Ovary (tissue), 3 donors: ENCODE data around the gene UNC13A.

Experiments
- CTCF ChIP-seq, 3 donors: fragments of 450-650 bp in 2 of 3; fragments of 200-600 bp in 1 of 3; IDR thresholded peaks; one replicate each; pipeline versions ENCODE4 v1.5.1 to v1.8.0; 2016 to 2022; ENCODE audit warnings: antibody characterized with exemption in 3 of 3, mild to moderate bottlenecking in 1 of 3
- EP300 ChIP-seq: sonication (generic); formaldehyde crosslinking; IDR thresholded peaks from one replicate; pipeline ENCODE4 v1.6.1; 2017; ENCODE audit warnings: antibody characterized with exemption
- POLR2A ChIP-seq: fragments of 450-650 bp; IDR thresholded peaks from one replicate; pipeline ENCODE4 v1.6.1; 2017; ENCODE audit warnings: antibody characterized with exemption, mild to moderate bottlenecking, moderate library complexity
- donor health status: DM: no; HTN: no; CAD: no.

- TF ChIP-seq CTCF (IDR thresholded peaks at IDR 0.05) (no peak), POLR2A (no peak), EP300 (no peak)
These were observed 122.5 kb downstream of the UNC13A start for GRCh38 chr19:17565611-17566010.
